ES-I3 (cell line): ENCODE data around the gene CYSTM1.

Source experiments
- H3K36me3 ChIP-seq: 2 replicates; pipeline ENCODE4 v1.6.1; 2013; ENCODE audit warnings: mild to moderate bottlenecking, low read length, control low read depth, moderate library complexity; ENCODE audit not compliant: insufficient read depth
- H3K4me1 ChIP-seq: 2 replicates; pipeline ENCODE4 v1.6.1; 2013; ENCODE audit warnings: mild to moderate bottlenecking, control low read depth, low read length; ENCODE audit not compliant: insufficient read depth
- H3K9ac ChIP-seq: 2 replicates; pipeline ENCODE4 v1.6.1; 2013; ENCODE audit warnings: low read depth, mild to moderate bottlenecking, low read length, moderate library complexity
- H3K9me3 ChIP-seq: 2 replicates; pipeline ENCODE4 v1.6.1; 2013; ENCODE audit warnings: mild to moderate bottlenecking, low read length, moderate library complexity; ENCODE audit not compliant: control insufficient read depth, insufficient read depth

Gene CYSTM1

GRCh38 chr5:140178482-140179116 is 3.6 kb downstream of the CYSTM1 start:
- peaks cover 8% of the 10 kb centered on the region; the same call in 1 of the 2 replicates for H3K4me1 ChIP-seq
- no peaks in the 10 kb centered on the region for H3K36me3 ChIP-seq
- no peak overlapping the region for H3K9ac ChIP-seq
- H3K9me3 ChIP-seq, result no peaks in the 10 kb centered on the region

GRCh38 chr5:140181002-140181483 is 6.1 kb downstream of the CYSTM1 start:
- Histone ChIP-seq H3K36me3 (no peaks in the 10 kb centered on the region), H3K9ac (no peak overlapping the region), H3K4me1 (peaks cover 8% of the 10 kb centered on the region; the same call in 1 of the 2 replicates), H3K9me3 (no peaks in the 10 kb centered on the region)

GRCh38 chr5:140181525-140181924 is 6.5 kb downstream of the CYSTM1 start:
- no peaks in the 10 kb centered on the region for H3K9me3 ChIP-seq
- peaks cover 8% of the 10 kb centered on the region; the same call in 1 of the 2 replicates for H3K4me1 ChIP-seq
- no peak overlapping the region for H3K9ac ChIP-seq
- H3K36me3 ChIP-seq, result no peaks in the 10 kb centered on the region

GRCh38 chr5:140182075-140182711 is 7.2 kb downstream of the CYSTM1 start:
- Histone ChIP-seq H3K36me3 (no peaks in the 10 kb centered on the region), H3K4me1 (peaks cover 8% of the 10 kb centered on the region; the same call in 1 of the 2 replicates), H3K9me3 (no peaks in the 10 kb centered on the region), H3K9ac (no peak overlapping the region)

- no peaks in the 10 kb centered on the region for H3K9me3 ChIP-seq
- H3K36me3 ChIP-seq, result no peaks in the 10 kb centered on the region
- H3K4me1 ChIP-seq, result peaks cover 8% of the 10 kb centered on the region; the same call in 1 of the 2 replicates
- no peak overlapping the region for H3K9ac ChIP-seq
Measured at GRCh38 chr5:140182803-140183367, 7.9 kb downstream of the CYSTM1 start.

- H3K36me3 ChIP-seq, result no peaks in the 10 kb centered on the region
- H3K4me1 ChIP-seq, result peaks cover 8% of the 10 kb centered on the region; the same call in 1 of the 2 replicates
- H3K9me3 ChIP-seq, result no peaks in the 10 kb centered on the region
- no peak overlapping the region for H3K9ac ChIP-seq
Measured at GRCh38 chr5:140185409-140185808, 10.4 kb downstream of the CYSTM1 start.

GRCh38 chr5:140186267-140186671 is 11.3 kb downstream of the CYSTM1 start:
- Histone ChIP-seq H3K9ac (no peak overlapping the region), H3K9me3 (no peaks in the 10 kb centered on the region), H3K36me3 (no peaks in the 10 kb centered on the region), H3K4me1 (peaks cover 13% of the 10 kb centered on the region)

GRCh38 chr5:140189253-140189652 is 14.3 kb downstream of the CYSTM1 start:
- H3K9ac ChIP-seq, result no peak overlapping the region
- peaks cover 13% of the 10 kb centered on the region; the same call in 1 of the 2 replicates for H3K4me1 ChIP-seq
- H3K9me3 ChIP-seq, result no peaks in the 10 kb centered on the region
- H3K36me3 ChIP-seq, result no peaks in the 10 kb centered on the region

GRCh38 chr5:140189977-140190871 is 15.2 kb downstream of the CYSTM1 start:
- H3K4me1 ChIP-seq, result peaks cover 13% of the 10 kb centered on the region; the same call in 1 of the 2 replicates
- H3K36me3 ChIP-seq, result no peaks in the 10 kb centered on the region
- H3K9me3 ChIP-seq, result no peaks in the 10 kb centered on the region
- H3K9ac ChIP-seq, result no peak overlapping the region

- no peak overlapping the region for H3K9ac ChIP-seq
- no peaks in the 10 kb centered on the region for H3K36me3 ChIP-seq
- peaks cover 13% of the 10 kb centered on the region; the same call in 1 of the 2 replicates for H3K4me1 ChIP-seq
- no peaks in the 10 kb centered on the region for H3K9me3 ChIP-seq
Measured at GRCh38 chr5:140190872-140191218, 15.9 kb downstream of the CYSTM1 start.

- Histone ChIP-seq H3K36me3 (no peaks in the 10 kb centered on the region), H3K9ac (no peak overlapping the region), H3K4me1 (peaks cover 13% of the 10 kb centered on the region; the same call in 1 of the 2 replicates), H3K9me3 (no peaks in the 10 kb centered on the region)
Measured at GRCh38 chr5:140192715-140193430, 17.9 kb downstream of the CYSTM1 start.

- Histone ChIP-seq H3K9me3 (no peaks in the 10 kb centered on the region), H3K4me1 (peaks cover 13% of the 10 kb centered on the region; the same call in 1 of the 2 replicates), H3K36me3 (no peaks in the 10 kb centered on the region), H3K9ac (no peak overlapping the region)
Measured at GRCh38 chr5:140194662-140195061, 19.7 kb downstream of the CYSTM1 start.

GRCh38 chr5:140196115-140196814 is 21.3 kb downstream of the CYSTM1 start:
- Histone ChIP-seq H3K4me1 (peaks cover 8% of the 10 kb centered on the region; the same call in 1 of the 2 replicates), H3K36me3 (no peaks in the 10 kb centered on the region), H3K9ac (no peak overlapping the region), H3K9me3 (no peaks in the 10 kb centered on the region)
